Measurements from ENCODE around the gene SNTB2.

The SNTB2 gene

DNA sequence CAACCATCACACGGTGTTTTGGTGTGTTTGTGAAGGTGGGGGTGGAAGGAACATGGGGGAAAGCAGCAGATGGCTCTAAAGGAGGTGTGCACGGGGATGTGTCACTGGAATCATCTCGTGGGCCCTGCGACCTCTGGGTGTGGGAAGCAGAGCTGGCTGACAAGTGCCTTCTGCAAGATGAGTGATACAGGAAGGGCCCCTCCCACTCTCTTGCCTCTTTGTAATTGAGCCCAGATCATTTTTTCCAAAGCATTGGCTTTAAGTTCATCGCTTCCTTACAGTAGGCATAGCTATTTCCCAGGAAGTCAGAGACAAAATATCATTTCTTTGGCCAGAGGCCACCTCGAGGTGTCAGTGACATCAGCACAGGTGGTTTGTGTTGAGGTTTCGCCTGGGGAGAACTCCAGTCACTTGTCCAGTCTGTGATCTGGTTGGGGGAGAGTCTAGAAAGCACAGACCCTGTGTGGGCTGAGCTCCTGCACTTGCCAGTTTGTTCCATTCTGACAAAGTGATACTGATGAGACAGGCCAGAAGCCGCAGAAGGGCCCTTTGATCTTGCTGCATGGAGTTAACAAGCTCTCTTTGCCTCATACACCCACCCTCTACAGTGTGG, 20.6 kb upstream of the SNTB2 start:
- Histone ChIP-seq H3K27me3 (ENCODE audit: insufficient read depth, low read length) (no peaks in the 10 kb centered on the region), H3K4me3 (ENCODE audit: low read length) (no peak overlapping the region), H3K9me3 (ENCODE audit: insufficient read depth, low read depth, low read length) (no peaks in the 10 kb centered on the region), H3K9ac (ENCODE audit: low read depth, low read length) (no peak overlapping the region), H3K36me3 (ENCODE audit: insufficient read depth, low read depth, low read length) (peaks cover 93% of the 10 kb centered on the region), H3K4me1 (ENCODE audit: insufficient read depth, low read length) (no peaks in the 10 kb centered on the region), H3K27ac (ENCODE audit: low read length) (no peak overlapping the region)

DNA sequence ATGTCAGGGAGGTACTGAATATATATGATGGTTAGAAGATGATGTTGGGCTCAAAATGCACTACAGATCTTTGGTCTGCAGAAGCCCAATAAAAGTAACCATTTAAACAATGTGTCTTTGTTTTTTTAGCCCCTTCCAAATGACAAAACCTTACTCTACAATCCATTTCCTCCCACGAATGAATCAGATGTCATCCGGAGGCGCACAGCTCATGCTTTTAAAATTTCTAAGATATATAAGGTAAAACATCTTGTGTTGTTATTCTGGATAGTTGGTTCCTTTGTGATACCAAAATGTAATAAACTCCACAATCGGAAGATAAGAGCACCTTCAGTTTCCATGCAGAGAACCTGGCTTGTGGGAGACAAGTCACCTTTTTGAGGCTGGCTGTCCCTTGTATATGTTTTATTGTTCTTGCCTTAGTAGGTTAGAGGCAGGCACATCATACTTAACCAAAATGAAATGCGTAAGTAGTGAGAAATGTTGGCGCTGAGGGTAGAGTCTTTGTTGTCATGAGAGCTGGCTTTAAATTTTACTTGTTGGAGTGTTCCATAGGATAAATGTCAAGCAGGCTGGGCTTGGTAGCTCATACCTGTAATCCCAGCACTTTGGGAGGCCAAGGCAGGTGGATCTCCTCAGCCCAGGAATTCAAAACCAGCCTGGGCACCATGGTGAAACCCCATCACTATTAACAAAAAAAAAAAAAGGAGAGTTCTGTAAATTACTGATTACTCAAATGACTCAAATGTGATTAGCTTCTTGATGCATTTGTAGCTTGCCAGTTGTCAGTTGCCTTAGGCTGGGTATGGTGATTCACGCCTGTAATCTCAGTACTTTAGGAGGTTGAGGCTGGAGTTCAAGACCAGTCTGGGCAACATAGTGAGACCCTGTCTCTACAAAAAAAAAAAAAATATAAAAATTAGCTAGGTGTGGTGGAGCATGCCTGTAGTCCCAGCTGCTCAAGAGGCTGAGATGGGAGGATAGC, 19.7 kb upstream of the SNTB2 start:
- Histone ChIP-seq H3K9me3 (ENCODE audit: insufficient read depth, low read depth, low read length) (no peaks in the 10 kb centered on the region), H3K27ac (ENCODE audit: low read length) (no peak overlapping the region), H3K4me3 (ENCODE audit: low read length) (no peak overlapping the region), H3K27me3 (ENCODE audit: insufficient read depth, low read length) (no peaks in the 10 kb centered on the region), H3K36me3 (ENCODE audit: insufficient read depth, low read depth, low read length) (peaks cover 89% of the 10 kb centered on the region), H3K9ac (ENCODE audit: low read depth, low read length) (no peak overlapping the region), H3K4me1 (ENCODE audit: insufficient read depth, low read length) (peaks cover 4% of the 10 kb centered on the region; the same call in 1 of the 2 replicates)

DNA sequence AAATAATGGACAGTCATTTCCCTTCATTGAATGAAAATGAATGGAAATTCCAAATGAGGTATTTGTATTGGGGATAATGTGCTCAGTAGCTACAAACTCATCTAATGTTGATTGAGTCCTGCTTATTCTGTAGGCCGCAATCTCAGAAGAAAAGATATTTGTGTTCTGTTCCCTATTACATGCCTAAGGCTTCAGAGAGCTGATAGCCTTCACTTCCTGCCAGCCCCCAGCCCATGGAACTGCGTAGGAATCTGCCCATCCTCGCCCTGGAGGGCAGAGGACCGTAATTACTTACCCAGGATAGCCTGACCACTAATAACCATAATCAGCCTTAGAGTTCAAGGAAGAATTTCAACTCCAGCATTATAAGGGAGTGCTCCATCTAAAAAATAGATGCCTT, 17.9 kb upstream of the SNTB2 start:
- Histone ChIP-seq H3K9me3 (ENCODE audit: insufficient read depth, low read depth, low read length) (no peaks in the 10 kb centered on the region), H3K27ac (ENCODE audit: low read length) (no peak overlapping the region), H3K36me3 (ENCODE audit: insufficient read depth, low read depth, low read length) (peaks cover 71% of the 10 kb centered on the region), H3K27me3 (ENCODE audit: insufficient read depth, low read length) (no peaks in the 10 kb centered on the region), H3K9ac (ENCODE audit: low read depth, low read length) (no peak overlapping the region), H3K4me3 (ENCODE audit: low read length) (no peak overlapping the region), H3K4me1 (ENCODE audit: insufficient read depth, low read length) (peaks cover 4% of the 10 kb centered on the region; the same call in 1 of the 2 replicates)

DNA sequence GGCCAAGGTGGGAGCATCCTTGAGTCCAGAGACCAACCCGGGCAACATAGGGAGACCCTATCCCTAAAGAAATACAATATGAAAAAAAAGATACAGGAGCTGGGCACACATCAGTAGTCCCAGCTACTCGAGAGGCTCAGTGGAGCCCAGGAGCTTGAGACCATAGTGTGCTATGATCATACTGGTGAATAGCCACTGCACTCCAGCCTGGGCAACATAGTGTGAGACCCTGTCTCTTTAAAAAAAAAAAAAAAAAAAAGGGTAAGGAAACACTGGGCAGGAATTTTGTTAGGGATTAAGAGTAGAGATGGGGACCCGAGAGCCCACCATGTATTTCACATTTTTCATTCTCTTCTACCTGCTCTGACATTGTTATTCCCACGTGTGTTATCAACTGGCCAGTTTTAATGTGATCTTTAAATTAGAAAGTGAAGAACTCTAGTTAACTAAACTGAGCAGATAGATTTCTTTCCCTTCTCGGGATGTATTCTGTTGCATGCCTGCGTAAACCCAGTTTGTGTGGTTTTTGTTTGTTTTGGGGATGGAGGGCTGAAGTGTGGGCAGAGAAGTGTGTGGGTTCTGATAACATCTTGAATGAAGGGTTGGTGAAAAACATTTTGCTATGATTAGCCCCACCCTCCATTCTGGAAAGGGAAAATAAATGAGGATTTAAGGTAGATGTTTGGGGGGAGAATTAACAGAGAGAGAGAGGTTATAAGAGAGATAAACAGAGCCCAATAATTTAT, 17.2 kb upstream of the SNTB2 start:
- Histone ChIP-seq H3K36me3 (ENCODE audit: insufficient read depth, low read depth, low read length) (peaks cover 65% of the 10 kb centered on the region), H3K27me3 (ENCODE audit: insufficient read depth, low read length) (no peaks in the 10 kb centered on the region), H3K9ac (ENCODE audit: low read depth, low read length) (no peak overlapping the region), H3K4me3 (ENCODE audit: low read length) (no peak overlapping the region), H3K27ac (ENCODE audit: low read length) (no peak overlapping the region), H3K9me3 (ENCODE audit: insufficient read depth, low read depth, low read length) (no peaks in the 10 kb centered on the region), H3K4me1 (ENCODE audit: insufficient read depth, low read length) (peaks cover 4% of the 10 kb centered on the region; the same call in 1 of the 2 replicates)

DNA sequence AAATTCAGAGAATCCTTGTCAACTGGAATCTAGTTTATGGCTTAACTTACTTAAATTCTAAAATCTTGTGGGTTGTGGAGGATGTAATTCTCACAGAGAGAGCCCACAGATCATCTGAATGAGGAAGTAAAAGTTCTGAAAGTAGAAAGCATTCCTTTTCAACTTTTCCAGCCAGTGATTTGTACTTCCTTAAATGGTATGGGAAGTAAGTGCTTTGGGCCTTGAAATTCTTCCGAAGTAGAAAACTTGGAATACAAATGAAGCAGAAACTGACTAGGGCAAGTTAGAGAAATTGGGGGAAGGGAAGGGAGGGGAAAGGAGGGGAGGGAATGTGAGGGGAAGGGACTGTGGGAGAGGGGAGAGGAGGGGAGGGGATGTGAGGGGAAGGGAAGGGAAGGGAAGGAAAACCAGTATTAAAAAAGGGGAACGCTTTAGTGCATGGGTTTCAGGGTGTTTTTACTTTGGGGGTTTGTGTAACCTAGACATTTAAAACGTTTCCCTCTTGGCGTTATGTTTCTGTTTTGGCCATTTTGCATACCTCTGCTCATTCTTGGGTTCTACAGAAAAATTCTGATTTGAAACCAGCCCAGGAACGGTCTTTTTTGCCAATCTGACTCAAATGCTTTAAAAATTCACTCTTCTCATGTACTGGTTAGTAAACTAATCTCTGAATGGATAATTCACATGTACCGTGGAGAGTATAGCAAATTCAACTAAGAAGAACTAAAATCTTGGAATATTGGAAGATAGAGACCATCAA, 15.5 kb upstream of the SNTB2 start:
- H3K9ac ChIP-seq (ENCODE audit: low read depth, low read length) = peak overlapping the region; percentile 41; the same call in 1 of the 2 replicates
- H3K4me3 ChIP-seq (ENCODE audit: low read length) = no peak overlapping the region
- peak overlapping the region; percentile 71 for H3K27ac ChIP-seq (ENCODE audit: low read length)
- H3K36me3 ChIP-seq (ENCODE audit: insufficient read depth, low read depth, low read length) = peaks cover 47% of the 10 kb centered on the region
- H3K27me3 ChIP-seq (ENCODE audit: insufficient read depth, low read length) = no peaks in the 10 kb centered on the region
- H3K9me3 ChIP-seq (ENCODE audit: insufficient read depth, low read depth, low read length) = no peaks in the 10 kb centered on the region
- H3K4me1 ChIP-seq (ENCODE audit: insufficient read depth, low read length) = peaks cover 4% of the 10 kb centered on the region; the same call in 1 of the 2 replicates

DNA sequence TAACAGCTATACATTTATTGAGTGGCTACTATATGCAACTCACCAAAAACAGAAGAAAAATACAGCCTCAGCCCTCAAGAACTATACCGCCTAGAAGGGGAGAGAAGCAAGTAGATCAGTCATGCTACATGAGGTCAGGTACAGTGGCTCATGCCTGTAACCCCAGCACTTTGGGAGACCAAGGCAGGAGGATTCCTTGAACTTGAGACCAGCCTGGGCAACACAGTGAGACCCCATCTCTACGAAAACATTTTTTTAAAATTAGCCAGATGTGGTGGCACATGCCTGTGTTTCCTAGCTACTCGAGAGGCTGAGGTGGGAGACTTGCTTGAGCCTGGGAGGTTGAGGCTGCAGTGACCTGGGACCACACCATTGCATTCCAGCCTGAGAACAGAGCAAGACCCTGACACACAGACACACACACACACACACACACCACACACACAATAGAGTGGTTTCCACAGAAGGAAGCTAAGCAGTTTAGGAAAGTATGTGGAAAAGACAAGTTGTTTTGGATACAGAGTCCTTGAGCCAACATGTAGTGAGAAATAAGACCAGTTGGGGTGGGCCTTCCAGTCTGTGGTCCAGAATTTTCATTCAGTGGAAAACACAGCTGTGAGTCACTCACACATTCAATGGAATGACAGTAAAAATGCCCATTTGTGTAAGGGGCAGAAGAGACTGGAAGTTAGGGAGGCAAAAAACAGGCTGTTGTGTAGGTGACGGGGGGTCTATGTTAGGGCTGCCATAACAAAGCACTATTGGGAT, 10.7 kb upstream of the SNTB2 start:
- no peaks in the 10 kb centered on the region for H3K9me3 ChIP-seq (ENCODE audit: insufficient read depth, low read depth, low read length)
- H3K27ac ChIP-seq (ENCODE audit: low read length) = no peak overlapping the region
- peaks cover 4% of the 10 kb centered on the region; the same call in 1 of the 2 replicates for H3K4me1 ChIP-seq (ENCODE audit: insufficient read depth, low read length)
- peaks cover 5% of the 10 kb centered on the region; the same call in 1 of the 2 replicates for H3K36me3 ChIP-seq (ENCODE audit: insufficient read depth, low read depth, low read length)
- no peak overlapping the region for H3K9ac ChIP-seq (ENCODE audit: low read depth, low read length)
- no peak overlapping the region for H3K4me3 ChIP-seq (ENCODE audit: low read length)
- H3K27me3 ChIP-seq (ENCODE audit: insufficient read depth, low read length) = no peaks in the 10 kb centered on the region

DNA sequence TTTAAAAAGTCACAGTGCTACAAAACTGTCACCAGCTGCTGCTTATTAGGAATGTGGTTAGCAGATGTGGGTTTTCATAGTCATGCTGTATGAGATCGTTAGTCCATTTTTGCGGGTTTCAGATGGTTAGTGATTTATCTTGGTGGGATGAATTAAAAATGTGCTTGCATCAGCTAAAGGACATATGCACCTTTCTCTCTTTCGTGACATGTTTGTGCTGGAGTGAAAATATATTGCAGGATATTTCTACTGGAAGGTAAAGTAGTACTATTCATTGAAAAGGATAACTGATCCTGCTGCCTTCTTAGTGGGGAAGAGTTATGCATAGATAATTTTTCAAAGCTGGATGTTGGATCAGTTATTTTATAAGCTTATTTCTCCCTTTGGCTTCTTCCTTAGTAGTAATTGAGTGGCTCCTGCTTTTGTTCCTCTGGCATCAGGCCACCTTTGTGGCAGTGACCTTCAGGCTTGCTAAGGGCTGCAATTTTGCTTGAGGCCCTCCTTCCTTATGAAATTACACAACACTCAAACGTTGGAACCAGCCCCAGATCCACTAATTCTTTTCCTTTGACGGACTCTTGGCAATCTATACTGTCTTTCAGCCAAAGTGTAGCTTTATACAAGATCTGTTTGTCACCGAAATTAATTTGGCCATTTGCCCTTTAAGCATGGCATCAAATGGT, 7.5 kb upstream of the SNTB2 start:
- H3K9ac ChIP-seq (ENCODE audit: low read depth, low read length) = no peak overlapping the region
- H3K9me3 ChIP-seq (ENCODE audit: insufficient read depth, low read depth, low read length) = no peaks in the 10 kb centered on the region
- no peaks in the 10 kb centered on the region for H3K36me3 ChIP-seq (ENCODE audit: insufficient read depth, low read depth, low read length)
- H3K27me3 ChIP-seq (ENCODE audit: insufficient read depth, low read length) = no peaks in the 10 kb centered on the region
- H3K4me3 ChIP-seq (ENCODE audit: low read length) = no peak overlapping the region
- no peaks in the 10 kb centered on the region for H3K4me1 ChIP-seq (ENCODE audit: insufficient read depth, low read length)
- no peak overlapping the region for H3K27ac ChIP-seq (ENCODE audit: low read length)

- Histone ChIP-seq H3K36me3 (ENCODE audit: insufficient read depth, low read depth, low read length) (no peaks in the 10 kb centered on the region), H3K9ac (ENCODE audit: low read depth, low read length) (no peak overlapping the region), H3K9me3 (ENCODE audit: insufficient read depth, low read depth, low read length) (no peaks in the 10 kb centered on the region), H3K4me3 (ENCODE audit: low read length) (no peak overlapping the region), H3K27me3 (ENCODE audit: insufficient read depth, low read length) (no peaks in the 10 kb centered on the region), H3K4me1 (ENCODE audit: insufficient read depth, low read length) (no peaks in the 10 kb centered on the region), H3K27ac (ENCODE audit: low read length) (no peak overlapping the region)
Measured at GRCh38 chr16:69180011-69180338, 7.0 kb upstream of the SNTB2 start.

GRCh38 chr16:69182730-69183416, 4.1 kb upstream of the SNTB2 start:
- 0 out of 2 replicates have a peak, but pooled peaks cover 5% of the 10 kb centered on the region for H3K4me1 ChIP-seq (ENCODE audit: insufficient read depth, low read length)
- H3K27me3 ChIP-seq (ENCODE audit: insufficient read depth, low read length) = no peaks in the 10 kb centered on the region
- no peak overlapping the region for H3K27ac ChIP-seq (ENCODE audit: low read length)
- H3K36me3 ChIP-seq (ENCODE audit: insufficient read depth, low read depth, low read length) = no peaks in the 10 kb centered on the region
- H3K9me3 ChIP-seq (ENCODE audit: insufficient read depth, low read depth, low read length) = no peaks in the 10 kb centered on the region
- no peak overlapping the region for H3K4me3 ChIP-seq (ENCODE audit: low read length)
- H3K9ac ChIP-seq (ENCODE audit: low read depth, low read length) = no peak overlapping the region
